Panc1 (cell line): ENCODE results near the gene ANO2. TPM values are rescaled to one million over a fixed set of nuclear protein-coding genes. Genes with fewer than 3 reads are reported as not detected.

ENCODE experiments used
- ATAC-seq: fragments of 200-7000 bp; cut with Tn5 transposase; 2 replicates; pipeline ENCODE4 v1.9.1; 2020; ENCODE audit warnings: mild to moderate bottlenecking, moderate library complexity
- BruUV-seq: library from RNA; stranded (reverse); fragments of 400-500 nt; replicated peaks from 2 replicates; lab custom pipeline; 2021; lab: Mats Ljungman, UMichigan
- CTCF ChIA-PET: fragments of 300-600 bp; sonication (Branson Sonifier 250); formaldehyde crosslinking; loops from one replicate; lab custom pipeline; 2022; ENCODE audit warnings: antibody characterized with exemption; lab: Charles Lee
- POLR2A ChIA-PET: fragments of 300-600 bp; sonication (Branson Sonifier 250); formaldehyde crosslinking; loops from one replicate; lab custom pipeline; 2022; ENCODE audit warnings: antibody characterized with exemption; lab: Charles Lee
- DNase-seq: peaks from one replicate; pipeline ENCODE4 v3.0.0-alpha.2; 2010; ENCODE audit warnings: low read depth, low spot score
- H3K27ac ChIP-seq: 2 replicates; pipeline ENCODE4 v1.5.1; 2011; ENCODE audit warnings: mild to moderate bottlenecking, low read length, inconsistent platforms
- H3K27me3 ChIP-seq: fragments of 200-500 bp; sonication (Bioruptor generic); 2 replicates; pipeline ENCODE4 v1.6.0; 2014; ENCODE audit warnings: low read length, inconsistent platforms; ENCODE audit not compliant: control insufficient read depth, insufficient read depth
- H3K36me3 ChIP-seq: fragments of 200-500 bp; sonication (Bioruptor generic); 2 replicates; pipeline ENCODE4 v1.5.1; 2014; ENCODE audit warnings: inconsistent platforms, mild to moderate bottlenecking, low read length, moderate library complexity; ENCODE audit not compliant: control insufficient read depth, insufficient read depth
- H3K4me1 ChIP-seq: 2 replicates; pipeline ENCODE4 v1.5.1; 2011; ENCODE audit warnings: inconsistent platforms, mild to moderate bottlenecking, low read length, moderate library complexity; ENCODE audit not compliant: control insufficient read depth, insufficient read depth
- H3K4me3 ChIP-seq, 2 experiments: 2 replicates each; pipeline ENCODE4 v1.5.1; 2011 to 2012; ENCODE audit warnings: low read depth in 2 of 2, low read length in 2 of 2, mild to moderate bottlenecking in 2 of 2, inconsistent platforms in 1 of 2, moderate library complexity in 1 of 2
- H3K9me3 ChIP-seq: fragments of 200-500 bp; sonication (Bioruptor generic); 2 replicates; pipeline ENCODE4 v1.5.1; 2014; ENCODE audit warnings: low read depth, mild to moderate bottlenecking, inconsistent platforms, low read length, moderate library complexity; ENCODE audit not compliant: control insufficient read depth, insufficient read depth
- CTCF ChIP-seq: fragments of 450-650 bp; IDR thresholded peaks from 2 replicates; pipeline ENCODE4 v1.5.1; 2017; ENCODE audit warnings: mild to moderate bottlenecking
- POLR2AphosphoS5 ChIP-seq: IDR thresholded peaks from 2 replicates; pipeline ENCODE4 v1.6.1; 2012; ENCODE audit warnings: mild to moderate bottlenecking, low read depth, low read length, moderate library complexity
- REST ChIP-seq, 2 experiments: IDR thresholded peaks; 2 replicates each; pipeline ENCODE4 v1.6.1; 2011 to 2012; ENCODE audit warnings: low read depth in 2 of 2, control low read depth in 1 of 2, low read length in 1 of 2, mild to moderate bottlenecking in 1 of 2, moderate library complexity in 1 of 2; ENCODE audit not compliant: insufficient read depth in 1 of 2
- SIN3A ChIP-seq: IDR thresholded peaks from 2 replicates; pipeline ENCODE4 v1.6.1; 2012; ENCODE audit warnings: low read depth, mild to moderate bottlenecking, low read length, moderate library complexity, borderline replicate concordance; ENCODE audit not compliant: insufficient read depth
- TCF7L2 ChIP-seq: IDR thresholded peaks from 2 replicates; pipeline ENCODE4 v1.6.1; 2011; ENCODE audit warnings: mild to moderate bottlenecking, low read depth, low read length, inconsistent platforms
- in situ Hi-C: cut with HindIII; loops from 2 replicates; pipeline ENCODE4 v1.10.0; 2016; ENCODE audit warnings: low sequenced_read_pairs, low pct_unique_long_range_greater_than_20kb
- intact Hi-C: fragments of 100-400 bp; cut with micrococcal nuclease; formaldehyde crosslinking; loops from one replicate; pipeline ENCODE4 v1.10.0; 2022; ENCODE audit not compliant: unreplicated experiment
- total RNA-seq: library from RNA; stranded (reverse); gene quantifications from one replicate; pipeline ENCODE4 v1.2.1, GENCODE V29; 2021; ENCODE audit not compliant: unreplicated experiment

Gene ANO2
- total RNA-seq, 1 experiment from 2014 or later = not detected

- CTCF ChIA-PET = no interaction called here
These were observed 27.3 kb upstream of the ANO2 start for GRCh38 chr12:5972387-5972786.

GRCh38 chr12:5971194-5971850 is 26.3 kb upstream of the ANO2 start:
- H3K9me3 ChIP-seq = no peaks in the 10 kb centered on the region
- no peaks in the 10 kb centered on the region for H3K4me1 ChIP-seq
- in situ Hi-C loops (no loop called here), intact Hi-C loops (no loop called here)
- no peak overlapping the region for H3K27ac ChIP-seq
- no peak overlapping the region for H3K4me3 ChIP-seq
- TF ChIP-seq CTCF (no peak), SIN3A (no peak), REST (IDR thresholded peaks at IDR 0.05; ENCODE audit: insufficient read depth in 1 of 2, low read depth in 2 of 2, low read length in 1 of 2) (no peak), POLR2AphosphoS5 (no peak), TCF7L2 (no peak)
- no TSS peak for BruUV-seq
- no peak for ATAC-seq
- no peaks in the 10 kb centered on the region for H3K36me3 ChIP-seq
- no peaks in the 10 kb centered on the region for H3K27me3 ChIP-seq
- DNase-seq = no peak
- ChIA-PET POLR2A (no interaction called here), CTCF (no interaction called here)

More at GRCh38 chr12:5972387-5972786, 27.3 kb upstream of the ANO2 start:
- in situ Hi-C loops (no loop called here), intact Hi-C loops (no loop called here)
- no peak for ATAC-seq
- H3K4me1 ChIP-seq = no peaks in the 10 kb centered on the region
- DNase-seq = no peak
- TF ChIP-seq TCF7L2 (no peak), REST (IDR thresholded peaks at IDR 0.05; ENCODE audit: insufficient read depth in 1 of 2, low read depth in 2 of 2, low read length in 1 of 2) (no peak)
- no peaks in the 10 kb centered on the region for H3K36me3 ChIP-seq
- H3K27ac ChIP-seq = no peak overlapping the region
- no TSS peak for BruUV-seq
- no peak overlapping the region for H3K4me3 ChIP-seq
- POLR2A ChIA-PET = no interaction called here
- no peaks in the 10 kb centered on the region for H3K9me3 ChIP-seq
- H3K27me3 ChIP-seq = peaks cover 5% of the 10 kb centered on the region
